A549 (cell line): ENCODE data around the gene SDHAF1. TPM values are rescaled to one million over a fixed set of nuclear protein-coding genes. Genes with fewer than 3 reads are reported as not detected.

Experiments used
- ATAC-seq, 2 experiments: fragments of 200-7000 bp in 1 of 2; fragments of >200 bp in 1 of 2; cut with Nextera tagmentation in 1 of 2; cut with Tn5 transposase in 1 of 2; 3 replicates each; pipeline versions ENCODE4 v1.8.0 to v1.9.1; 2018 to 2020; ENCODE audit warnings: mild to moderate bottlenecking in 1 of 2, moderate library complexity in 1 of 2
- CTCF ChIA-PET: fragments of 300-600 bp; sonication (Branson Sonifier 250); formaldehyde crosslinking; extraction: SDS; loops from one replicate; lab custom pipeline; 2021; ENCODE audit warnings: antibody characterized with exemption, inconsistent platforms; lab: Yijun Ruan, JAX
- POLR2A ChIA-PET: fragments of 350-600 bp; formaldehyde crosslinking; extraction: SDS; loops from one replicate; lab custom pipeline; 2021; ENCODE audit warnings: antibody characterized with exemption, inconsistent platforms; lab: Yijun Ruan, JAX
- DNase-seq, 2 experiments: peaks; one replicate each; pipeline versions ENCODE4 v3.0.0 to v3.0.0-alpha.2; 2011 to 2016; ENCODE audit warnings: low read depth in 1 of 2, low spot score in 1 of 2
- FAIRE-seq: peaks from 2 replicates; lab custom pipeline; 2011; peaks lifted over from hg19 to GRCh38; lab: Jason Lieb, UNC
- H3K27ac ChIP-seq, 2 experiments: fragments of >200 bp; sonication (Bioruptor Twin); formaldehyde crosslinking; 3 replicates each; pipeline ENCODE4 v1.5.1; 2016 to 2017
- H3K4me1 ChIP-seq: fragments of >200 bp; sonication (Bioruptor Twin); formaldehyde crosslinking; 3 replicates; pipeline ENCODE4 v1.6.1; 2016
- H3K4me2 ChIP-seq: fragments of >200 bp; sonication (Bioruptor Twin); formaldehyde crosslinking; 3 replicates; pipeline ENCODE4 v1.6.1; 2016
- H3K4me3 ChIP-seq: fragments of >200 bp; sonication (Bioruptor Twin); formaldehyde crosslinking; 3 replicates; pipeline ENCODE4 v1.5.1; 2016
- H3K9me3 ChIP-seq: fragments of >200 bp; sonication (Bioruptor Twin); formaldehyde crosslinking; 3 replicates; pipeline ENCODE4 v1.6.1; 2016
- BHLHE40 ChIP-seq: IDR thresholded peaks from 2 replicates; pipeline ENCODE4 v1.6.1; 2012; ENCODE audit warnings: low read depth, low read length, inconsistent platforms
- CBX8 ChIP-seq: fragments of 200-600 bp; sonication (generic); IDR thresholded peaks from 2 replicates; pipeline ENCODE4 v1.6.1; 2016
- CHD4 ChIP-seq: fragments of 200-600 bp; sonication (generic); IDR thresholded peaks from 2 replicates; pipeline ENCODE4 v1.6.1; 2016; ENCODE audit warnings: antibody characterized with exemption, mild to moderate bottlenecking, borderline replicate concordance
- ESRRA ChIP-seq: fragments of 150-350 bp; IDR thresholded peaks from 2 replicates; pipeline ENCODE4 v1.6.1; 2014; ENCODE audit warnings: mild to moderate bottlenecking, low read length, borderline replicate concordance
- GATA3 ChIP-seq: IDR thresholded peaks from 2 replicates; pipeline ENCODE4 v1.6.1; 2012; ENCODE audit warnings: borderline replicate concordance
- HDAC2 ChIP-seq: fragments of 200-600 bp; sonication (generic); IDR thresholded peaks from 2 replicates; pipeline ENCODE4 v1.6.1; 2016
- HOXB5 ChIP-seq: fragments of 250-450 bp; sonication (Bioruptor Pico); IDR thresholded peaks from 2 replicates; pipeline ENCODE4 v1.5.0; 2020; ENCODE audit warnings: mild to moderate bottlenecking, moderate library complexity
- JUNB ChIP-seq: fragments of >200 bp; sonication (Bioruptor Twin); formaldehyde crosslinking; IDR thresholded peaks from 2 replicates; pipeline ENCODE4 v1.6.1; 2016
- MYC ChIP-seq: IDR thresholded peaks from 2 replicates; pipeline ENCODE4 v1.6.1; 2012; ENCODE audit warnings: mild to moderate bottlenecking, inconsistent platforms, low read length, improper control_type of control experiment, borderline replicate concordance
- NPAS2 ChIP-seq: fragments of 250-450 bp; sonication (Bioruptor Pico); IDR thresholded peaks from 2 replicates; pipeline ENCODE4 v1.8.0; 2022; ENCODE audit warnings: mild to moderate bottlenecking, moderate library complexity, borderline replicate concordance
- POLR2A ChIP-seq: IDR thresholded peaks from 2 replicates; pipeline ENCODE4 v1.6.1; 2012; ENCODE audit warnings: mild to moderate bottlenecking, low read length
- RARB ChIP-seq: fragments of 250-450 bp; sonication (Bioruptor Pico); IDR thresholded peaks from 2 replicates; pipeline ENCODE4 v1.8.0; 2021; ENCODE audit warnings: mild to moderate bottlenecking, moderate library complexity
- RCOR1 ChIP-seq: fragments of 150-350 bp; IDR thresholded peaks from 2 replicates; pipeline ENCODE4 v1.6.1; 2014; ENCODE audit warnings: antibody characterized with exemption, low read length, low read depth
- SMC3 ChIP-seq: fragments of >200 bp; sonication (Bioruptor Twin); formaldehyde crosslinking; IDR thresholded peaks from 3 replicates; pipeline ENCODE4 v1.6.1; 2018; ENCODE audit warnings: inconsistent platforms
- TP53 ChIP-seq: fragments of 250-450 bp; sonication (Bioruptor Pico); IDR thresholded peaks from 2 replicates; pipeline ENCODE4 v1.5.0; 2021; ENCODE audit warnings: mild to moderate bottlenecking, moderate library complexity
- ZSCAN20 ChIP-seq: fragments of 250-450 bp; sonication (Bioruptor Pico); IDR thresholded peaks from 2 replicates; pipeline ENCODE4 v1.8.0; 2022; ENCODE audit warnings: mild to moderate bottlenecking, moderate library complexity
- WGBS: methylation state at CpG from one replicate; pipeline ENCODE4 v1.1.6; 2017; ENCODE audit errors: missing lambda C conversion rate; 5-methylcytosine and 5-hydroxymethylcytosine counted together
- polyA plus RNA-seq, 4 experiments: library from polyadenylated mRNA; depleted of rRNA in 3 of 4; stranded (reverse); fragments of >200 nt; fragmentation: RNase III in 1 of 4; extraction: RNeasy Plus Mini Kit Qiagen cat#74134 plus additional on column Dnase treatment in 1 of 4; gene quantifications; 2 replicates in 3 of 4; 3 replicates in 1 of 4; pipeline ENCODE4 v1.2.3, GENCODE V29; 2011 to 2017
- TF ChIP-seq, protein P1 (sequence below): fragments of 250-450 bp; sonication (Bioruptor Pico); IDR thresholded peaks from 2 replicates; pipeline ENCODE4 v1.5.0; 2021; ENCODE audit warnings: mild to moderate bottlenecking, moderate library complexity, borderline replicate concordance

SDHAF1 gene
- polyA plus RNA-seq, 2 of the 4 experiments (the other 2 are of a cell fraction) = 25.3 to 27.1 TPM

DNA sequence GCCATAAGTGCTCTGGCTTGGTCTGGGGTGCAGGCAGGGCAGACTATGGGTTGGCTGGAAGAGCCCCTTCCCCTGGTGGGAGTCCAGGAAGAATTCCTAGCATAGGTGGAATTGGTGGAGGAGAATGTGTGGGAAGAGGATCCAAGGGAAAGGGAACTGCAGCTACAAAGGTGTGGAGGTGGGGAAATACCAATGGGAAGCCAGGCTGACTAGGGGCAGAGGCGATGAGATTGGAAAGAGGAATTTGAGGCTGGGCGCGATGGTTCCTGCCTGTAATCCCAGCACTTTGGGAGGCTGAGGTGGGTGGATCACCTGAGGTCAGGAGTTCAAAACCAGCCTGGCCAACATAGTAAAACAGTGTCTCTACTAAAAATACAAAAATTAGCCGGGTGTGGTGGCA is 4.8 kb upstream of the SDHAF1 start:
- 69% methylated on average over 4 of the region's 4 CpGs for WGBS
- POLR2A ChIA-PET = no interaction called here

DNA sequence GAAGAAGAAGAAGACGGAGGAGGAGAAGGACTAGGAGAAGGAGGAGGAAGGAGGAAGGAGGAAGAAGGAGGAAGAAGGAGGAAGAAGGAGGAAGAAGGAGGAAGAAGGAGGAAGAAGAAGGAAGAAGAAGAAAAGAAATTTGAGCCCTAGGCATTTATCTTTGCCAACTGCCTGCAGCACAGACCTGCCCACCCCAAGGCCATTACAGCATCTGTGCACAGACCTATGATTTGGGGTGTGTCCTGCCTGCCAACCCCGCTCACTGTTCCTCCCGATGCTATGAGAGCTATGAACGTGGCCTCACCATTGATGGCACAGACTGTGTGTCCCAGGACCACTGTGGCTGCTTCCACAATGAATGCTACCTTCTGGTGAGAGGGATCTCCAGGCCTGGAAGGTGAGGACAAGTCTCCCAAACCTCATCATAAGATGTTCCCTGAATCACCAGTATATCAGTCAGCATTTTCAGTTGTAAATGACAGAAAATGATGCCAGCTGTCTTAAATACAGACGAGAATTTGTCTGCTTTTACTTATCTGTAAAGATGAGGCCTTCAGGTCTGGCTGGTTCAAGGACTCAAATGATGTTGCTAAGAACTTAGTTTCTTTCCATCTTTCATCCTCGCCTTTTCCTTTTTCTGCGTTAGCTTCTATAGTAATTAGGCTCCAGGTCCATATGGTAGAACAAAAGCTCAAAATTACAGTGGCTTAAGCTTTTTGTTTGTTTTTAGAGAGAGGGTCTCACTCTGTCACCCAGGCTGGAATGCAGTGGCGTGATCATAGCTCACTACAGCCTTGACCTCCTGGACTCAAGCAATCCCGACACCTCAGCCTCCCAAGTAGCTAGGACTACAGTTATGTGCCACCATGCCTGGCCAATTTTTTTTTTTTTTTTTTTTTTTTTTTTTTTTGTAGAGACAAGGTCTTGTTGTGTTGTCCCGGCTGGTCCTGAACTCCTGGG is 3.9 kb upstream of the SDHAF1 start:
- POLR2A ChIA-PET = interaction anchor here (0.5 to 0.8 kb wide), 2 partner anchors 63 to 140 kb away, joined by 4 to 6 read pairs; partner anchors contain the start of gene THAP8
- ATAC-seq = no peak
- peaks cover 9% of the 10 kb centered on the region; the same call in 2 of the 3 replicates for H3K9me3 ChIP-seq
- H3K4me2 ChIP-seq = no peak overlapping the region
- CTCF ChIA-PET = interaction anchor here (0.9 to 2.5 kb wide), 8 partner anchors 10 to 178 kb away, joined by 3 to 10 read pairs (median 5); partner anchors contain the start of gene ALKBH6
- no peak overlapping the region for H3K27ac ChIP-seq
- FAIRE-seq = peak; percentile 85
- TF ChIP-seq RARB (CRISPR knock-in tag) (no peak), NPAS2 (CRISPR knock-in tag) (no peak), ZSCAN20 (CRISPR knock-in tag) (no peak), GATA3 (no peak)
- H3K4me1 ChIP-seq = peaks cover 7% of the 10 kb centered on the region
- DNase-seq = no peak
- H3K4me3 ChIP-seq = no peak overlapping the region
- 59% methylated on average over 10 of the region's 10 CpGs for WGBS

More for the DNA sequence above, 4.8 kb upstream of the SDHAF1 start:
- TF ChIP-seq NPAS2 (CRISPR knock-in tag) (no peak), TP53 (no peak)
- CTCF ChIA-PET = interaction anchor here (1.0 kb wide), 1 partner anchor 15 kb away, joined by 3 read pairs; no protein-coding TSS in a partner anchor
- peaks cover 9% of the 10 kb centered on the region; the same call in 2 of the 3 replicates for H3K9me3 ChIP-seq
- DNase-seq = no peak
- no peak for FAIRE-seq
- no peak overlapping the region for H3K27ac ChIP-seq
- H3K4me3 ChIP-seq = no peak overlapping the region
- H3K4me1 ChIP-seq = peaks cover 5% of the 10 kb centered on the region; the same call in 1 of the 3 replicates
- no peak for ATAC-seq
- no peak overlapping the region for H3K4me2 ChIP-seq

DNA sequence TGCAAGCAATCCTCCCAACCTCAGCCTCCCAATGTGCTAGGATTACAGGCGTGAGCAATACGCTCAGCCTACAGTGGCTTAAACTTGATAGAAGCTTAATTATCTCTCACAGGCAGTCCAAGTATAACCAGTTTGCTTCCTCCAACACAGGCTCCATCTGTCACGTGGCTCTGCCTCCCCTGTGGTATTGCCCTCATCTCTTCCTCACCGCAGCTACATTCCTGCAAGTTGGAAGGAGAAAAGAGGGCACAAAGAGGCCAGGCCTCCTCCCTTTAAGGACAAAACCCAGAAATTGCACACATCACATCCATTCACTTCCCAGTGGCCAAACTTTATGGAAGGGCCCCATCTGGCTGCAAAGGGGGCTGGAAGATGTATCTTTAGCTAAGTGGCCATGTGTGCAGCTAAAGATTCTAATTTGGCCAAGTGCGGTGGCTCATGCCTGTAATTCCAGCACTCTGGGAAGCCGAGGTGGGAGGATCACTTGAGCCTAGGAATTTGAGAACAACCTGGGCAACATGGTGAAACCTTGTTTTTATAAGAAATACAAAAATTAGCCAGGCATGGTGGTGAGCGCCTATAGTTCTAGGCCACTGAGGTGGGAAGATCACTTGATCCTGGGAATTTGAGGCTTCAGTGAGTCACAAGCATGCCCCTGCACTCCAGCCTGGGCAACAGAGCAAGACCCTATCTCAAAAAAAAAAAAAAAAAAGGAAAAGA is 3.1 kb upstream of the SDHAF1 start:
- TF ChIP-seq POLR2A (no peak), MYC (no peak), SMC3 (no peak), ESRRA (no peak), BHLHE40 (no peak), CBX8 (no peak), CHD4 (no peak), HOXB5 (CRISPR knock-in tag) (no peak), HDAC2 (no peak), JUNB (no peak), RCOR1 (no peak)
- TF ChIP-seq, protein P1, sequence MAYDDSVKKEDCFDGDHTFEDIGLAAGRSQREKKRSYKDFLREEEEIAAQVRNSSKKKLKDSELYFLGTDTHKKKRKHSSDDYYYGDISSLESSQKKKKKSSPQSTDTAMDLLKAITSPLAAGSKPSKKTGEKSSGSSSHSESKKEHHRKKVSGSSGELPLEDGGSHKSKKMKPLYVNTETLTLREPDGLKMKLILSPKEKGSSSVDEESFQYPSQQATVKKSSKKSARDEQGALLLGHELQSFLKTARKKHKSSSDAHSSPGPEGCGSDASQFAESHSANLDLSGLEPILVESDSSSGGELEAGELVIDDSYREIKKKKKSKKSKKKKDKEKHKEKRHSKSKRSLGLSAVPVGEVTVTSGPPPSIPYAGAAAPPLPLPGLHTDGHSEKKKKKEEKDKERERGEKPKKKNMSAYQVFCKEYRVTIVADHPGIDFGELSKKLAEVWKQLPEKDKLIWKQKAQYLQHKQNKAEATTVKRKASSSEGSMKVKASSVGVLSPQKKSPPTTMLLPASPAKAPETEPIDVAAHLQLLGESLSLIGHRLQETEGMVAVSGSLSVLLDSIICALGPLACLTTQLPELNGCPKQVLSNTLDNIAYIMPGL = no peak
- ATAC-seq (no peak), DNase-seq (no peak), FAIRE-seq (no peak)
- peaks cover 15% of the 10 kb centered on the region for H3K4me1 ChIP-seq
- H3K27ac ChIP-seq = no peak overlapping the region
- ChIA-PET POLR2A (interaction anchor here (0.5 to 0.8 kb wide), 2 partner anchors 62 to 139 kb away, joined by 4 to 6 read pairs; partner anchors contain the start of gene THAP8), CTCF (interaction anchor here (0.9 to 2.5 kb wide), 10 partner anchors 10 to 177 kb away, joined by 3 to 10 read pairs (median 5); partner anchors contain the start of gene ALKBH6)
- peaks cover 9% of the 10 kb centered on the region; the same call in 2 of the 3 replicates for H3K9me3 ChIP-seq
- H3K4me2 ChIP-seq = no peak overlapping the region
- H3K4me3 ChIP-seq = no peak overlapping the region
- 71% methylated on average over 7 of the region's 7 CpGs for WGBS
